Heart left ventricle (tissue), 16 donors: ENCODE data around the gene MCM5. TPM values are rescaled to one million over a fixed set of nuclear protein-coding genes. Genes with fewer than 3 reads are reported as not detected.

Experiments used
- ATAC-seq, 4 donors: fragments of 200-7000 bp; cut with Tn5 transposase; one replicate each; pipeline ENCODE4 v1.9.1; 2020 to 2022; ENCODE audit warnings: moderate library complexity in 4 of 4, mild to moderate bottlenecking in 3 of 4, moderate number of reproducible peaks in 1 of 4
- DNase-seq, 5 donors: peaks; one replicate each; pipeline ENCODE4 v3.0.0-alpha.2; 2020
- H3K27ac ChIP-seq, 12 donors: fragments of 200-600 bp; sonication (generic) in 4 of 12; one replicate each; pipeline versions ENCODE4 v1.5.0 to v1.8.0; 2016 to 2022; ENCODE audit warnings: mild to moderate bottlenecking in 2 of 12
- H3K27me3 ChIP-seq, 9 donors: fragments of 200-600 bp; sonication (generic) in 2 of 9; one replicate each; pipeline versions ENCODE4 v1.5.1 to v1.8.0; 2016 to 2022; ENCODE audit warnings: mild to moderate bottlenecking in 3 of 9
- H3K36me3 ChIP-seq, 9 donors: fragments of 200-600 bp; sonication (generic) in 2 of 9; one replicate each; pipeline versions ENCODE4 v1.5.0 to v1.8.0; 2018 to 2022; ENCODE audit warnings: mild to moderate bottlenecking in 2 of 9
- H3K4me1 ChIP-seq, 12 donors: fragments of 200-600 bp; sonication (generic) in 4 of 12; one replicate each; pipeline versions ENCODE4 v1.5.0 to v1.8.0; 2016 to 2022; ENCODE audit warnings: mild to moderate bottlenecking in 3 of 12
- H3K4me3 ChIP-seq, 12 donors: fragments of 200-600 bp; sonication (generic) in 4 of 12; one replicate each; pipeline versions ENCODE4 v1.5.0 to v1.8.0; 2017 to 2022; ENCODE audit warnings: mild to moderate bottlenecking in 9 of 12, moderate library complexity in 4 of 12
- H3K9me3 ChIP-seq, 12 donors: fragments of 200-600 bp; sonication (generic) in 4 of 12; one replicate each; pipeline versions ENCODE4 v1.5.0 to v1.8.0; 2016 to 2022; ENCODE audit warnings: mild to moderate bottlenecking in 1 of 12
- CTCF ChIP-seq, 12 donors: fragments of 200-600 bp; sonication (generic) in 4 of 12; IDR thresholded peaks; one replicate each; pipeline versions ENCODE4 v1.5.0 to v1.8.0; 2018 to 2022; ENCODE audit warnings: antibody characterized with exemption in 12 of 12, mild to moderate bottlenecking in 5 of 12
- POLR2A ChIP-seq, 2 donors: fragments of 450-650 bp; IDR thresholded peaks; one replicate each; pipeline ENCODE4 v1.6.1; 2017; ENCODE audit warnings: antibody characterized with exemption in 2 of 2, mild to moderate bottlenecking in 2 of 2, moderate library complexity in 2 of 2
- WGBS, 4 donors: extraction: QIAGEN DNeasy Blood & Tissue Kit in 2 of 4; methylation state at CpG; one replicate each; pipeline versions ENCODE4 v1.1.5 to v1.1.7; 2013 to 2018; 5-methylcytosine and 5-hydroxymethylcytosine counted together
- intact Hi-C, 10 donors: fragments of 100-400 bp; cut with DNase I; formaldehyde crosslinking; loops; one replicate each; pipeline versions ENCODE4 v1.11.1 to v1.14.2; 2022
- polyA plus RNA-seq, 2 donors: library from polyadenylated mRNA; stranded (reverse); fragments of 200-250 nt; gene quantifications; one replicate each; pipeline ENCODE4 v1.2.3, GENCODE V29; 2013
- total RNA-seq, 9 donors: library from RNA; depleted of rRNA in 2 of 9; stranded (reverse); fragments of >200 nt in 2 of 9; fragmentation: NEBNext Ultra II Directional in 3 of 9; extraction: Animal tissue kit (Norgen Biotek cat#: 25700) in 3 of 9; gene quantifications; one replicate each; pipeline versions ENCODE4 v1.1.0 to v1.2.4, GENCODE V29; 2016 to 2023
- donor health status: ischemic (EF 13 %, LVEDD 7.1; RV severe dilation, severe dysfunction).
- donor health status: healthy with polysubstance abuse.
- donor health status: DM: no; HTN: yes; CAD: no.
- donor health status: DM: no; HTN: no; CAD: no.
- donor health status: ischemic (EF 25% LVEDD 6.9; RV normal size, moderate dysfunction).
- donor health status: ischemic (EF 25% LVEDD 5.7; RV mildly dilated, moderate dysfunction).
- donor health status: healthy.
- donor health status: DM: yes; HTN: yes; CAD: no.
- donor health status: ischemic (EF 35%, LVEDD 5.7; RV mildly dilated, moderate dysfunction).
- donor health status: nonischemic (EF 11% LVEDD 7.7; RV severe dilation, severe dysfunction).
- donor health status: DM: yes; HTN: yes; CAD: no.
- donor health status: PGD.
- donor health status: ischemic (EF 29% LVEDD 5.4; RV normal size, mild dysfunction).
- donor health status: nonischemic (EF 23%, LVEDD 6.1; RV moderate dilation, normal function).

Gene MCM5
- total and polyA plus RNA-seq, 11 donors, result 5.9 to 30.2 (median 12.3) TPM

- Histone ChIP-seq H3K4me3 (no peak overlapping the region), H3K27ac (peak overlapping the region in 3 of 12 donors; percentile 22 to 78 (median 34)), H3K9me3 (no peaks in the 10 kb centered on the region), H3K36me3 (peaks cover 0 to 97% (median 91%) of the 10 kb centered on the region in 9 donors), H3K4me1 (peaks cover 0 to 45% (median 0%) of the 10 kb centered on the region in 12 donors), H3K27me3 (no peaks in the 10 kb centered on the region)
- intact Hi-C loops, result loop anchor here in 1 of 10 donors (5.0 kb wide), 1 partner anchor 58 kb away; no protein-coding TSS in a partner anchor
- DNase-seq (no peak), ATAC-seq (no peak)
- no peak for TF ChIP-seq CTCF (IDR thresholded peaks at IDR 0.05)
- no peak for TF ChIP-seq POLR2A (IDR thresholded peaks at IDR 0.05)
- WGBS, 4 donors, result 89 to 95% (median 91%) methylated on average over 6 of the region's 6 CpGs
These were observed 10.7 kb downstream of the MCM5 start for GRCh38 chr22:35410663-35411034.

- Histone ChIP-seq H3K27me3 (no peaks in the 10 kb centered on the region), H3K36me3 (peaks cover 0 to 97% (median 93%) of the 10 kb centered on the region in 9 donors), H3K4me3 (no peak overlapping the region), H3K27ac (peak overlapping the region in 2 of 12 donors; percentile 22 to 78), H3K9me3 (no peaks in the 10 kb centered on the region), H3K4me1 (peaks cover 0 to 45% (median 0%) of the 10 kb centered on the region in 12 donors)
- ATAC-seq, result peak in 2 of 4 donors; percentile 17 to 32
- peak in 1 of 5 donors; percentile 46 for DNase-seq
- 74 to 82% (median 79%) methylated on average over 7 of the region's 7 CpGs for WGBS, 4 donors
- intact Hi-C loops, result loop anchor here in 1 of 10 donors (5.0 kb wide), 1 partner anchor 59 kb away; no protein-coding TSS in a partner anchor
- peak in 3 of 12 donors; percentile 6 to 20 (median 20) for TF ChIP-seq CTCF (IDR thresholded peaks at IDR 0.05)
- no peak for TF ChIP-seq POLR2A (IDR thresholded peaks at IDR 0.05)
These were observed 11.2 kb downstream of the MCM5 start for GRCh38 chr22:35411102-35411501.

- ATAC-seq (no peak), DNase-seq (no peak)
- Histone ChIP-seq H3K4me3 (no peak overlapping the region), H3K27ac (no peak overlapping the region), H3K9me3 (no peaks in the 10 kb centered on the region), H3K27me3 (no peaks in the 10 kb centered on the region), H3K36me3 (peaks cover 0 to 95% (median 89%) of the 10 kb centered on the region in 9 donors), H3K4me1 (peaks cover 0 to 28% (median 0%) of the 10 kb centered on the region in 12 donors)
- 93 to 99% (median 97%) methylated on average over 4 of the region's 4 CpGs for WGBS, 4 donors
- TF ChIP-seq POLR2A (IDR thresholded peaks at IDR 0.05) (no peak), CTCF (IDR thresholded peaks at IDR 0.05) (no peak)
- intact Hi-C loops, result loop anchor here in 1 of 10 donors (5.0 kb wide), 1 partner anchor 61 kb away; no protein-coding TSS in a partner anchor
These were observed 13.7 kb downstream of the MCM5 start for GRCh38 chr22:35413624-35414023.

- no peaks in the 10 kb centered on the region for H3K9me3 ChIP-seq
- H3K4me3 ChIP-seq, result no peak overlapping the region
- intact Hi-C loops, result no loop called here
- WGBS, 4 donors, result 87 to 97% (median 91%) methylated on average over 6 to 9 of the region's 9 CpGs
- no peaks in the 10 kb centered on the region for H3K27me3 ChIP-seq
- H3K36me3 ChIP-seq, result peaks cover 0 to 97% (median 88%) of the 10 kb centered on the region in 9 donors
- no peak for TF ChIP-seq CTCF (IDR thresholded peaks at IDR 0.05)
- ATAC-seq (no peak), DNase-seq (no peak)
- no peak overlapping the region for H3K27ac ChIP-seq
- peaks cover 0 to 4% (median 0%) of the 10 kb centered on the region in 12 donors for H3K4me1 ChIP-seq
These were observed 17.7 kb downstream of the MCM5 start for GRCh38 chr22:35417606-35418005.
